K562 (cell line): ENCODE data around the gene PI4KA. TPM values are rescaled to one million over a fixed set of nuclear protein-coding genes. Genes with fewer than 3 reads are reported as not detected.

Source experiments
- CREB5 ChIP-seq: fragments of 250-450 bp; sonication (Bioruptor Pico); IDR thresholded peaks from 2 replicates; pipeline ENCODE4 v1.5.0; 2020; ENCODE audit warnings: mild to moderate bottlenecking
- DPF2 ChIP-seq: fragments of 450-650 bp; IDR thresholded peaks from 2 replicates; pipeline ENCODE4 v1.6.1; 2016
- FOS ChIP-seq: IDR thresholded peaks from 3 replicates; pipeline ENCODE4 v1.6.1; 2011; ENCODE audit not compliant: insufficient read length; ENCODE audit errors: extremely low read depth
- GABPA ChIP-seq: fragments of 200-800 bp; sonication (Bioruptor generic); conservative IDR thresholded peaks from 2 replicates; pipeline ENCODE4 v1.6.1; 2016; ENCODE audit warnings: low read depth, missing genetic modification characterization, missing compliant biosample characterization
- KDM4B ChIP-seq, 2 experiments: fragments of 450-650 bp in 1 of 2; sonication (generic) in 1 of 2; IDR thresholded peaks; 2 replicates each; pipeline ENCODE4 v1.6.1; 2016 to 2017; ENCODE audit warnings: borderline replicate concordance in 2 of 2, antibody characterized with exemption in 1 of 2, low read depth in 1 of 2, mild to moderate bottlenecking in 1 of 2
- KLF13 ChIP-seq: fragments of 450-650 bp; IDR thresholded peaks from 2 replicates; pipeline ENCODE4 v1.6.1; 2016; ENCODE audit warnings: missing genetic modification characterization, low read depth, mild to moderate bottlenecking, missing compliant biosample characterization, moderate library complexity, borderline replicate concordance
- MCM2 ChIP-seq: fragments of 450-650 bp; IDR thresholded peaks from 2 replicates; pipeline ENCODE4 v1.6.1; 2017; ENCODE audit warnings: low read depth, mild to moderate bottlenecking
- MECOM ChIP-seq: fragments of 250-450 bp; sonication (Bioruptor Pico); IDR thresholded peaks from 2 replicates; pipeline ENCODE4 v1.8.0; 2022; ENCODE audit warnings: inconsistent platforms
- MGA ChIP-seq: fragments of 450-650 bp; IDR thresholded peaks from 2 replicates; pipeline ENCODE4 v1.6.1; 2016; ENCODE audit warnings: mild to moderate bottlenecking, moderate library complexity
- RBBP5 ChIP-seq: fragments of 200-600 bp; sonication (generic); IDR thresholded peaks from 2 replicates; pipeline ENCODE4 v1.6.1; 2012; ENCODE audit warnings: borderline replicate concordance, mild to moderate bottlenecking, low read length, control low read depth, inconsistent platforms; ENCODE audit not compliant: insufficient read depth, poor library complexity, severe bottlenecking
- XRCC3 ChIP-seq: fragments of 450-650 bp; IDR thresholded peaks from 2 replicates; pipeline ENCODE4 v1.6.1; 2017; ENCODE audit warnings: mild to moderate bottlenecking, moderate library complexity
- XRCC4 ChIP-seq: IDR thresholded peaks from one replicate; pipeline ENCODE4 v1.6.1; 2011; ENCODE audit not compliant: insufficient read depth, insufficient read length; ENCODE audit errors: extremely low read depth
- ZNF79 ChIP-seq: fragments of 250-450 bp; sonication (Bioruptor Pico); IDR thresholded peaks from 2 replicates; pipeline ENCODE4 v1.4.0; 2020; ENCODE audit warnings: low read depth, mild to moderate bottlenecking, moderate library complexity
- polyA plus RNA-seq, 8 experiments: library from polyadenylated mRNA; depleted of rRNA in 4 of 8; stranded (reverse) in 5 of 8; unstranded in 3 of 8; fragments of >200 nt; fragmentation: Nextera tagmentation in 2 of 8; fragmentation: Illumina TruSeq in 1 of 8; extraction: Ambion mirVana in 2 of 8; extraction: Trizol in 1 of 8; gene quantifications; 2 replicates each; pipeline versions ENCODE4 v1.2.1 to v1.2.3, GENCODE V29; 2011 to 2014; ENCODE audit warnings: inconsistent platforms in 1 of 8, missing spikeins in 1 of 8
- total RNA-seq, 7 experiments: library from RNA; depleted of rRNA in 6 of 7; stranded (reverse); fragments of >200 nt in 6 of 7; fragmentation: Illumina TruSeq in 2 of 7; extraction: Trizol in 2 of 7; gene quantifications; 2 replicates each; pipeline versions ENCODE4 v1.2.1 to v1.2.3, GENCODE V29; 2011 to 2021; ENCODE audit warnings: low replicate concordance in 1 of 7

PI4KA gene
- total and polyA plus RNA-seq, 9 of the 15 experiments (the other 6 are each of a cell fraction or from before 2014, with no cell fraction given) = 7.3 to 187 (median 84.7) TPM

GRCh38 chr22:20803696-20804324, 54.8 kb downstream of the PI4KA start (continued):
- TF ChIP-seq KLF13 (tag) = no peak
- TF ChIP-seq MGA = no peak
- TF ChIP-seq RBBP5 = no peak
- TF ChIP-seq MCM2 = no peak
- no peak for TF ChIP-seq CREB5 (CRISPR knock-in tag)
- no peak for TF ChIP-seq DPF2
- peak in 1 of 2 experiments; percentile 51; a peak in 1 of 4 replicates for TF ChIP-seq KDM4B (IDR thresholded peaks at IDR 0.05; ENCODE audit: borderline replicate concordance in 2 of 2, low read depth in 1 of 2)
- no peak for TF ChIP-seq GABPA (tag)
- no peak for TF ChIP-seq XRCC4
- TF ChIP-seq XRCC3 = no peak
- no peak for TF ChIP-seq FOS
- TF ChIP-seq ZNF79 (CRISPR knock-in tag) = no peak
- no peak for TF ChIP-seq MECOM (CRISPR knock-in tag)
